ENCODE data around the gene TMEM217.

DNA sequence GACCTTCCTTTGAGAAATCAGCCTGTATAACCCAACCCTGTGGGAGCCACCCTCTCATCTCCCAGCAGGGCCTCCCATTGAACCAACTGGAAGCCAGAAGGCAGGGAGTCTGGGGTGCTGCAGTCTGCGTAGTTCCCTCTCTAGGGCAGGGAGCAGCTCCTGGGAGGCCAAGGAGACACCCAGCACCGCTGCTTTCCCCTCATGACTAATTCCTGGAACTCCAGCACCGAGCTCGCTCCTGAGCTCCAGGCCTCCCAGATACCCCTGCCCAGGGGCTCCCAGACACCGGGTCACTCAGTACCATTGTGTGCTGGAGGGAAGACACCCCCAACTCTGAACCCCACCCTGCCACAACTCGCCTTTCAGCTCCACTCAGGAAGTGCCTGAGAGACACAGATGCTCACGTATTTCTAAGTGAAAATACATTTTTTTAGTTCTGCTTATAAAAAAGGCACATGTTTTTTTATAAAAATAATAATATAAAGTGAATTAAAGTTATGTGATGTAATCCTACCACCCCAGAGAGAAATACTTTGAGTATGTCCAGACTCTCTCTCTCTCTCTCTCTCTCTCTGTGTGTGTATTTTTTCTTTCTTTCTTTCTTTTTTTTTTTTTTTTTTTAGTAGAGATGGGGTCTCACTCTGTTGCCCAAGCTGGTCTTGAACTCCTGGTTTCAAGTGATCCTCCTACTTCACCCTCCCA is 70.5 kb downstream of the TMEM217 start:
- TF ChIP-seq, protein P1, sequence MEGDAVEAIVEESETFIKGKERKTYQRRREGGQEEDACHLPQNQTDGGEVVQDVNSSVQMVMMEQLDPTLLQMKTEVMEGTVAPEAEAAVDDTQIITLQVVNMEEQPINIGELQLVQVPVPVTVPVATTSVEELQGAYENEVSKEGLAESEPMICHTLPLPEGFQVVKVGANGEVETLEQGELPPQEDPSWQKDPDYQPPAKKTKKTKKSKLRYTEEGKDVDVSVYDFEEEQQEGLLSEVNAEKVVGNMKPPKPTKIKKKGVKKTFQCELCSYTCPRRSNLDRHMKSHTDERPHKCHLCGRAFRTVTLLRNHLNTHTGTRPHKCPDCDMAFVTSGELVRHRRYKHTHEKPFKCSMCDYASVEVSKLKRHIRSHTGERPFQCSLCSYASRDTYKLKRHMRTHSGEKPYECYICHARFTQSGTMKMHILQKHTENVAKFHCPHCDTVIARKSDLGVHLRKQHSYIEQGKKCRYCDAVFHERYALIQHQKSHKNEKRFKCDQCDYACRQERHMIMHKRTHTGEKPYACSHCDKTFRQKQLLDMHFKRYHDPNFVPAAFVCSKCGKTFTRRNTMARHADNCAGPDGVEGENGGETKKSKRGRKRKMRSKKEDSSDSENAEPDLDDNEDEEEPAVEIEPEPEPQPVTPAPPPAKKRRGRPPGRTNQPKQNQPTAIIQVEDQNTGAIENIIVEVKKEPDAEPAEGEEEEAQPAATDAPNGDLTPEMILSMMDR (IDR thresholded peaks at IDR 0.05; ENCODE audit: low read length): no peak
- TF ChIP-seq EZH2 (IDR thresholded peaks at IDR 0.05; ENCODE audit: borderline replicate concordance, low read length): no peak

Measured in OCI-LY1 (cell line).